Measurements from ENCODE around the gene RERE.
"Not testable (repeated sequence)": the region's sequence is repeated elsewhere in the genome, so short reads cannot be mapped to it uniquely, and the experiment has no call there.

RERE gene

GRCh38 chr1:8382608-8383505 is 434.6 kb downstream of the RERE start:
- Histone ChIP-seq H3K4me1 (ENCODE audit: control insufficient read depth, insufficient read depth, low read length, poor library complexity, severe bottlenecking) (peaks cover 42% of the 10 kb centered on the region), H3K4me3 (ENCODE audit: extremely low read depth, insufficient read depth, low read length, poor library complexity, severe bottlenecking) (no peak overlapping the region), H3K36me3 (ENCODE audit: control insufficient read depth, insufficient read depth, low read length) (peaks cover 49% of the 10 kb centered on the region), H3K9me3 (ENCODE audit: control insufficient read depth, low read length) (no peaks in the 10 kb centered on the region), H3K27ac (ENCODE audit: low read depth, low read length, severe bottlenecking) (peak overlapping the region; percentile 12)
- WGBS, 2 experiments (ENCODE audit: insufficient coverage in 2 of 2), result 91 to 98% methylated on average over 10 to 12 of the region's 15 CpGs

- H3K27ac ChIP-seq (ENCODE audit: low read depth, low read length, severe bottlenecking), result peak overlapping the region; percentile 12
- H3K4me1 ChIP-seq (ENCODE audit: control insufficient read depth, insufficient read depth, low read length, poor library complexity, severe bottlenecking), result peaks cover 41% of the 10 kb centered on the region
- H3K4me3 ChIP-seq (ENCODE audit: extremely low read depth, insufficient read depth, low read length, poor library complexity, severe bottlenecking), result no peak overlapping the region
- WGBS, 2 experiments (ENCODE audit: insufficient coverage in 2 of 2), result 79 to 89% methylated on average over 6 to 9 of the region's 9 CpGs
- H3K9me3 ChIP-seq (ENCODE audit: control insufficient read depth, low read length), result no peaks in the 10 kb centered on the region
- H3K36me3 ChIP-seq (ENCODE audit: control insufficient read depth, insufficient read depth, low read length), result peaks cover 51% of the 10 kb centered on the region
Measured at GRCh38 chr1:8382051-8382505, 435.4 kb downstream of the RERE start.

- no peaks in the 10 kb centered on the region for H3K9me3 ChIP-seq (ENCODE audit: control insufficient read depth, low read length)
- peaks cover 37% of the 10 kb centered on the region for H3K4me1 ChIP-seq (ENCODE audit: control insufficient read depth, insufficient read depth, low read length, poor library complexity, severe bottlenecking)
- H3K4me3 ChIP-seq (ENCODE audit: extremely low read depth, insufficient read depth, low read length, poor library complexity, severe bottlenecking), result no peak overlapping the region
- 95 to 98% methylated on average over 5 to 8 of the region's 8 CpGs for WGBS, 2 experiments (ENCODE audit: insufficient coverage in 2 of 2)
- peaks cover 54% of the 10 kb centered on the region for H3K36me3 ChIP-seq (ENCODE audit: control insufficient read depth, insufficient read depth, low read length)
- peak overlapping the region; percentile 10 for H3K27ac ChIP-seq (ENCODE audit: low read depth, low read length, severe bottlenecking)
Measured at GRCh38 chr1:8381618-8382017, 435.8 kb downstream of the RERE start.

GRCh38 chr1:8380310-8380709 is 437.1 kb downstream of the RERE start:
- not testable (repeated sequence) for H3K4me3 ChIP-seq (ENCODE audit: extremely low read depth, insufficient read depth, low read length, poor library complexity, severe bottlenecking); H3K27ac ChIP-seq (ENCODE audit: low read depth, low read length, severe bottlenecking); H3K9me3 ChIP-seq (ENCODE audit: control insufficient read depth, low read length)
- 96 to 98% methylated on average over 4 to 5 of the region's 6 CpGs for WGBS, 2 experiments (ENCODE audit: insufficient coverage in 2 of 2)
- Histone ChIP-seq H3K36me3 (ENCODE audit: control insufficient read depth, insufficient read depth, low read length) (peaks cover 59% of the 10 kb centered on the region), H3K4me1 (ENCODE audit: control insufficient read depth, insufficient read depth, low read length, poor library complexity, severe bottlenecking) (peaks cover 31% of the 10 kb centered on the region)

GRCh38 chr1:8379513-8380186 is 437.8 kb downstream of the RERE start:
- peaks cover 57% of the 10 kb centered on the region for H3K36me3 ChIP-seq (ENCODE audit: control insufficient read depth, insufficient read depth, low read length)
- WGBS, 2 experiments (ENCODE audit: insufficient coverage in 2 of 2), result 98 to 99% methylated on average over 9 to 12 of the region's 14 CpGs
- peaks cover 31% of the 10 kb centered on the region for H3K4me1 ChIP-seq (ENCODE audit: control insufficient read depth, insufficient read depth, low read length, poor library complexity, severe bottlenecking)
- no peak overlapping the region for H3K4me3 ChIP-seq (ENCODE audit: extremely low read depth, insufficient read depth, low read length, poor library complexity, severe bottlenecking)
- H3K9me3 ChIP-seq (ENCODE audit: control insufficient read depth, low read length), result no peaks in the 10 kb centered on the region
- no peak overlapping the region for H3K27ac ChIP-seq (ENCODE audit: low read depth, low read length, severe bottlenecking)

DNA sequence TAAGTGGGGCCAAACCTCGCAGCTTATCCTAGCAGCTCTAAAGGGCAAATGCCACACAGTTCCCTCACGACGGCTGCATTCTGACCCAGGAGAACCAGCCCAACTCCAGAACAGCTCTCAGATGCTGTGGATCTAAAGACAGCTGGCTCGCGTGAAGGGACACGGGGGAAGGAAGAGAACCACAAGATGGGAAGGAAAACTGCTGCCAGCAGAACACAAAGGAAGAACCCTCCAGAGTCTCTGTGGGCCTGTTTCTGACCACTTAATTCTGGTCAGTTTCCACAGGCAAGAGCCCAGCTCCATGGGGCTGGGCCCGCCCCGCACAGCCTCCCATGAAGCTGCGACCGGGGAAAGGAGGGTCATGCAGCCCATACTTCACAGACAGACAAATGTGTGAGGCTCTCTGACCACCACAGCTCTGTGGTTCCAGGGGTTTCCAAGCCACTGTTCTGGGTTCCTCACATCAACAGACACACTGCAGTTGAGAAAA is 438.4 kb downstream of the RERE start:
- H3K9me3 ChIP-seq (ENCODE audit: control insufficient read depth, low read length), result no peaks in the 10 kb centered on the region
- H3K4me3 ChIP-seq (ENCODE audit: extremely low read depth, insufficient read depth, low read length, poor library complexity, severe bottlenecking), result no peak overlapping the region
- H3K36me3 ChIP-seq (ENCODE audit: control insufficient read depth, insufficient read depth, low read length), result peaks cover 56% of the 10 kb centered on the region
- H3K4me1 ChIP-seq (ENCODE audit: control insufficient read depth, insufficient read depth, low read length, poor library complexity, severe bottlenecking), result peaks cover 31% of the 10 kb centered on the region
- H3K27ac ChIP-seq (ENCODE audit: low read depth, low read length, severe bottlenecking), result peak overlapping the region; percentile 17
- 96 to 97% methylated on average over 10 of the region's 10 CpGs for WGBS, 2 experiments (ENCODE audit: insufficient coverage in 2 of 2)

GRCh38 chr1:8378178-8378577 is 439.3 kb downstream of the RERE start:
- Histone ChIP-seq H3K36me3 (ENCODE audit: control insufficient read depth, insufficient read depth, low read length) (peaks cover 55% of the 10 kb centered on the region), H3K27ac (ENCODE audit: low read depth, low read length, severe bottlenecking) (no peak overlapping the region), H3K9me3 (ENCODE audit: control insufficient read depth, low read length) (no peaks in the 10 kb centered on the region), H3K4me1 (ENCODE audit: control insufficient read depth, insufficient read depth, low read length, poor library complexity, severe bottlenecking) (peaks cover 35% of the 10 kb centered on the region), H3K4me3 (ENCODE audit: extremely low read depth, insufficient read depth, low read length, poor library complexity, severe bottlenecking) (no peak overlapping the region)
- WGBS, 2 experiments (ENCODE audit: insufficient coverage in 2 of 2), result 79 to 81% methylated on average over 3 of the region's 4 CpGs

DNA sequence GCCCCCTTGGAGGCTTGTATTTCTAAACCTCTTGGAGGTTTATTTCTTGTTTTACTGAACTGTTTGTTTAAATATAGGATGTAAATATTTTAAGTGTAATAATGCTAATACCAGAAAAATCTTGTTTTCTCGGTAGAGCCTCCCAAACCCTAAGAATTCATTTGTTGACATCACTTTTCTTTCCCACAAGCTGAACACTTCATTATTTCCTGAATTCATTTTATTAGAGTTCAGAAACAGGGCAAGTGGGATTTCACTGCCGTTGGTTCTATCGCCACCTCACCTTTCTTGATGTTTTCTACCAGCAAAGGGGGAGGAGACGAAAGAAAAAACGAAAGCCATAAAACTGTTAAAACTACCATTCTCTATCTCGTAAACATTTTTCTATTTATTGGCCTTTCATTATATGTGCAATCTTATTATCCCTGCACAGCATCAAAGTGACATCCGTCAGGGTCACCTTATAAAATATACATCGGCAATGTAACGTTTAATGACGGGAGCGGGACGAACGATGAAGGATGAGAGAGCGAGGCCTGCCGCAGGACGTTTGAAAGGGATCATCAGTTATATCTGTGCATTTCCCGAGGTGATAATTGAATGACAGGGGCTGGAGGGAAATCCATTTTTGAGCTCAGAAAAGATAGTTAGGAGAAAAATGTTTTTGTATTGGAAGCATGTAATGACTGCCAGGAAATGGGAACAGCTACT is 440.0 kb downstream of the RERE start:
- Histone ChIP-seq H3K27ac (ENCODE audit: low read depth, low read length, severe bottlenecking) (no peak overlapping the region), H3K4me3 (ENCODE audit: extremely low read depth, insufficient read depth, low read length, poor library complexity, severe bottlenecking) (no peak overlapping the region), H3K36me3 (ENCODE audit: control insufficient read depth, insufficient read depth, low read length) (peaks cover 60% of the 10 kb centered on the region), H3K9me3 (ENCODE audit: control insufficient read depth, low read length) (no peaks in the 10 kb centered on the region), H3K4me1 (ENCODE audit: control insufficient read depth, insufficient read depth, low read length, poor library complexity, severe bottlenecking) (peaks cover 37% of the 10 kb centered on the region)
- WGBS, 2 experiments (ENCODE audit: insufficient coverage in 2 of 2), result 94 to 95% methylated on average over 14 to 16 of the region's 17 CpGs

GRCh38 chr1:8376358-8376840 is 441.0 kb downstream of the RERE start:
- Histone ChIP-seq H3K4me1 (ENCODE audit: control insufficient read depth, insufficient read depth, low read length, poor library complexity, severe bottlenecking) (peaks cover 39% of the 10 kb centered on the region), H3K36me3 (ENCODE audit: control insufficient read depth, insufficient read depth, low read length) (peaks cover 64% of the 10 kb centered on the region), H3K9me3 (ENCODE audit: control insufficient read depth, low read length) (no peaks in the 10 kb centered on the region)

GRCh38 chr1:8374812-8375211 is 442.6 kb downstream of the RERE start:
- Histone ChIP-seq H3K9me3 (ENCODE audit: control insufficient read depth, low read length) (no peaks in the 10 kb centered on the region), H3K27ac (ENCODE audit: low read depth, low read length, severe bottlenecking) (peak overlapping the region; percentile 93), H3K36me3 (ENCODE audit: control insufficient read depth, insufficient read depth, low read length) (peaks cover 67% of the 10 kb centered on the region), H3K4me1 (ENCODE audit: control insufficient read depth, insufficient read depth, low read length, poor library complexity, severe bottlenecking) (peaks cover 45% of the 10 kb centered on the region), H3K4me3 (ENCODE audit: extremely low read depth, insufficient read depth, low read length, poor library complexity, severe bottlenecking) (no peak overlapping the region)
- 82 to 86% methylated on average over 1 to 2 of the region's 2 CpGs for WGBS, 2 experiments (ENCODE audit: insufficient coverage in 2 of 2)

More at GRCh38 chr1:8376358-8376840, 441.0 kb downstream of the RERE start:
- Histone ChIP-seq H3K27ac (ENCODE audit: low read depth, low read length, severe bottlenecking) (no peak overlapping the region), H3K4me3 (ENCODE audit: extremely low read depth, insufficient read depth, low read length, poor library complexity, severe bottlenecking) (no peak overlapping the region)
- 94 to 100% methylated on average over 3 of the region's 4 CpGs for WGBS, 2 experiments (ENCODE audit: insufficient coverage in 2 of 2)
